ENCODE data around the gene ATXN2.

The ATXN2 gene

GRCh38 chr12:111458546-111459172 is 140.5 kb downstream of the ATXN2 start:
- H3K4me3 ChIP-seq (ENCODE audit: low read depth, low read length, poor library complexity, severe bottlenecking): no peak overlapping the region
- no peaks in the 10 kb centered on the region for H3F3A ChIP-seq (ENCODE audit: insufficient read depth, low read length)
- no peak overlapping the region for H2AFZ ChIP-seq (ENCODE audit: low read length)
- H3K27ac ChIP-seq (ENCODE audit: low read depth, low read length, poor library complexity, severe bottlenecking): no peak overlapping the region
- no peak for TF ChIP-seq EZH2 (IDR thresholded peaks at IDR 0.05; ENCODE audit: borderline replicate concordance, low read length)
- TF ChIP-seq, protein P1, sequence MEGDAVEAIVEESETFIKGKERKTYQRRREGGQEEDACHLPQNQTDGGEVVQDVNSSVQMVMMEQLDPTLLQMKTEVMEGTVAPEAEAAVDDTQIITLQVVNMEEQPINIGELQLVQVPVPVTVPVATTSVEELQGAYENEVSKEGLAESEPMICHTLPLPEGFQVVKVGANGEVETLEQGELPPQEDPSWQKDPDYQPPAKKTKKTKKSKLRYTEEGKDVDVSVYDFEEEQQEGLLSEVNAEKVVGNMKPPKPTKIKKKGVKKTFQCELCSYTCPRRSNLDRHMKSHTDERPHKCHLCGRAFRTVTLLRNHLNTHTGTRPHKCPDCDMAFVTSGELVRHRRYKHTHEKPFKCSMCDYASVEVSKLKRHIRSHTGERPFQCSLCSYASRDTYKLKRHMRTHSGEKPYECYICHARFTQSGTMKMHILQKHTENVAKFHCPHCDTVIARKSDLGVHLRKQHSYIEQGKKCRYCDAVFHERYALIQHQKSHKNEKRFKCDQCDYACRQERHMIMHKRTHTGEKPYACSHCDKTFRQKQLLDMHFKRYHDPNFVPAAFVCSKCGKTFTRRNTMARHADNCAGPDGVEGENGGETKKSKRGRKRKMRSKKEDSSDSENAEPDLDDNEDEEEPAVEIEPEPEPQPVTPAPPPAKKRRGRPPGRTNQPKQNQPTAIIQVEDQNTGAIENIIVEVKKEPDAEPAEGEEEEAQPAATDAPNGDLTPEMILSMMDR (IDR thresholded peaks at IDR 0.05; ENCODE audit: low read length): no peak
- no peaks in the 10 kb centered on the region for H4K20me1 ChIP-seq (ENCODE audit: insufficient read depth, low read length)
- H3K9ac ChIP-seq (ENCODE audit: low read length): no peak overlapping the region
- no peaks in the 10 kb centered on the region for H3K79me2 ChIP-seq (ENCODE audit: insufficient read depth, low read length)
- H3K27me3 ChIP-seq (ENCODE audit: insufficient read depth, low read length): no peaks in the 10 kb centered on the region
- peaks cover 23% of the 10 kb centered on the region for H3K36me3 ChIP-seq (ENCODE audit: insufficient read depth, low read length)
- H3K9me3 ChIP-seq (ENCODE audit: low read length): no peaks in the 10 kb centered on the region
- H3K4me1 ChIP-seq (ENCODE audit: insufficient read depth, low read length, severe bottlenecking): no peaks in the 10 kb centered on the region
- H3K9me2 ChIP-seq (ENCODE audit: low read depth, low read length): no peaks in the 10 kb centered on the region
- H3K4me2 ChIP-seq (ENCODE audit: low read length): no peak overlapping the region

- no peaks in the 10 kb centered on the region for H3K9me3 ChIP-seq (ENCODE audit: low read length)
- no peak overlapping the region for H3K27ac ChIP-seq (ENCODE audit: low read depth, low read length, poor library complexity, severe bottlenecking)
- H3K4me3 ChIP-seq (ENCODE audit: low read depth, low read length, poor library complexity, severe bottlenecking): no peak overlapping the region
- no peaks in the 10 kb centered on the region for H3K9me2 ChIP-seq (ENCODE audit: low read depth, low read length)
- no peak overlapping the region for H2AFZ ChIP-seq (ENCODE audit: low read length)
- TF ChIP-seq EZH2 (IDR thresholded peaks at IDR 0.05; ENCODE audit: borderline replicate concordance, low read length): no peak
- TF ChIP-seq, protein P1 (IDR thresholded peaks at IDR 0.05; ENCODE audit: low read length): no peak
- no peaks in the 10 kb centered on the region for H4K20me1 ChIP-seq (ENCODE audit: insufficient read depth, low read length)
- no peaks in the 10 kb centered on the region for H3K27me3 ChIP-seq (ENCODE audit: insufficient read depth, low read length)
- no peaks in the 10 kb centered on the region for H3F3A ChIP-seq (ENCODE audit: insufficient read depth, low read length)
- H3K79me2 ChIP-seq (ENCODE audit: insufficient read depth, low read length): no peaks in the 10 kb centered on the region
- no peak overlapping the region for H3K9ac ChIP-seq (ENCODE audit: low read length)
- H3K4me2 ChIP-seq (ENCODE audit: low read length): no peak overlapping the region
- H3K4me1 ChIP-seq (ENCODE audit: insufficient read depth, low read length, severe bottlenecking): no peaks in the 10 kb centered on the region
- peaks cover 29% of the 10 kb centered on the region for H3K36me3 ChIP-seq (ENCODE audit: insufficient read depth, low read length)
Observed at GRCh38 chr12:111457577-111457976, 141.5 kb downstream of the ATXN2 start.

GRCh38 chr12:111457071-111457470 is 142.0 kb downstream of the ATXN2 start:
- Histone ChIP-seq H3F3A (ENCODE audit: insufficient read depth, low read length) (no peaks in the 10 kb centered on the region), H3K79me2 (ENCODE audit: insufficient read depth, low read length) (no peaks in the 10 kb centered on the region), H3K9me3 (ENCODE audit: low read length) (no peaks in the 10 kb centered on the region), H4K20me1 (ENCODE audit: insufficient read depth, low read length) (no peaks in the 10 kb centered on the region), H3K27me3 (ENCODE audit: insufficient read depth, low read length) (no peaks in the 10 kb centered on the region), H3K9me2 (ENCODE audit: low read depth, low read length) (no peaks in the 10 kb centered on the region), H3K9ac (ENCODE audit: low read length) (no peak overlapping the region), H2AFZ (ENCODE audit: low read length) (no peak overlapping the region), H3K27ac (ENCODE audit: low read depth, low read length, poor library complexity, severe bottlenecking) (no peak overlapping the region), H3K4me2 (ENCODE audit: low read length) (no peak overlapping the region), H3K4me3 (ENCODE audit: low read depth, low read length, poor library complexity, severe bottlenecking) (no peak overlapping the region), H3K36me3 (ENCODE audit: insufficient read depth, low read length) (peaks cover 29% of the 10 kb centered on the region), H3K4me1 (ENCODE audit: insufficient read depth, low read length, severe bottlenecking) (no peaks in the 10 kb centered on the region)
- TF ChIP-seq EZH2 (IDR thresholded peaks at IDR 0.05; ENCODE audit: borderline replicate concordance, low read length): no peak
- TF ChIP-seq, protein P1 (IDR thresholded peaks at IDR 0.05; ENCODE audit: low read length): no peak
